Germinal center (tissue), 1 donor: ENCODE data around the gene MAPK8IP1.
A peak's percentile ranks its signal among the peaks of the same experiment; 100 is the strongest.

Source experiments
- DNase-seq: peaks from one replicate; pipeline ENCODE4 v3.0.0; 2012; ENCODE audit warnings: mixed read lengths, low spot score

MAPK8IP1 gene

GRCh38 chr11:45860348-45860747, 25.1 kb upstream of the MAPK8IP1 start:
- DNase-seq, result no peak

GRCh38 chr11:45860764-45861510, 24.5 kb upstream of the MAPK8IP1 start:
- no peak for DNase-seq

- DNase-seq, result no peak
These were observed 21.4 kb upstream of the MAPK8IP1 start for GRCh38 chr11:45864041-45864440.

GRCh38 chr11:45869551-45869950, 15.9 kb upstream of the MAPK8IP1 start:
- DNase-seq, result no peak

GRCh38 chr11:45870706-45871105, 14.7 kb upstream of the MAPK8IP1 start:
- no peak for DNase-seq

- no peak for DNase-seq
These were observed 13.8 kb upstream of the MAPK8IP1 start for GRCh38 chr11:45871638-45872037.

- DNase-seq, result peak; percentile 36
These were observed 12.6 kb upstream of the MAPK8IP1 start for GRCh38 chr11:45872651-45873356.

GRCh38 chr11:45876401-45876800, 9.1 kb upstream of the MAPK8IP1 start:
- no peak for DNase-seq

GRCh38 chr11:45877221-45877620, 8.2 kb upstream of the MAPK8IP1 start:
- no peak for DNase-seq

- DNase-seq, result no peak
These were observed 7.6 kb upstream of the MAPK8IP1 start for GRCh38 chr11:45877845-45878244.

GRCh38 chr11:45879803-45880686, 5.4 kb upstream of the MAPK8IP1 start:
- no peak for DNase-seq

- DNase-seq, result no peak
These were observed 4.5 kb upstream of the MAPK8IP1 start for GRCh38 chr11:45880772-45881570.

- no peak for DNase-seq
These were observed 3.6 kb upstream of the MAPK8IP1 start for GRCh38 chr11:45881708-45882368.

GRCh38 chr11:45884596-45885185, 760 bp upstream of the MAPK8IP1 start:
- no peak for DNase-seq

- no peak for DNase-seq
These were observed 670 bp downstream of the MAPK8IP1 start for GRCh38 chr11:45885921-45886721.

GRCh38 chr11:45886816-45887520, 1.5 kb downstream of the MAPK8IP1 start:
- no peak for DNase-seq

- no peak for DNase-seq
These were observed 2.1 kb downstream of the MAPK8IP1 start for GRCh38 chr11:45887587-45887986.

- DNase-seq, result no peak
These were observed 4.1 kb downstream of the MAPK8IP1 start for GRCh38 chr11:45889555-45889954.

GRCh38 chr11:45889966-45890365, 4.5 kb downstream of the MAPK8IP1 start:
- DNase-seq, result no peak
